Gastroesophageal sphincter (tissue), 4 donors: ENCODE results near the gene WDR38. TPM values are rescaled to one million over a fixed set of nuclear protein-coding genes. Genes with fewer than 3 reads are reported as not detected.

Experiments
- ATAC-seq: fragments of 150-250 bp; one replicate; pipeline ENCODE4 v1.9.1; 2016; ENCODE audit warnings: mild to moderate bottlenecking, moderate library complexity
- H3K27ac ChIP-seq, 4 donors: fragments of 200-600 bp; sonication (generic) in 3 of 4; 1 replicate in 3 of 4; 2 replicates in 1 of 4; pipeline ENCODE4 v1.5.1; 2016 to 2019
- H3K27me3 ChIP-seq: fragments of 200-600 bp; sonication (generic); one replicate; pipeline ENCODE4 v1.5.1; 2019
- H3K36me3 ChIP-seq, 2 donors: fragments of 200-600 bp; sonication (generic); one replicate each; pipeline ENCODE4 v1.5.1; 2019; ENCODE audit warnings: control low read depth in 1 of 2
- H3K4me1 ChIP-seq, 3 donors: fragments of 200-600 bp; sonication (generic); 1 replicate in 2 of 3; 2 replicates in 1 of 3; pipeline ENCODE4 v1.5.1; 2016 to 2019; ENCODE audit warnings: control low read depth in 2 of 3
- H3K4me3 ChIP-seq, 2 donors: fragments of 200-600 bp; sonication (generic); one replicate each; pipeline ENCODE4 v1.5.1; 2019; ENCODE audit warnings: mild to moderate bottlenecking in 1 of 2, moderate library complexity in 1 of 2
- H3K9me3 ChIP-seq, 3 donors: fragments of 200-600 bp; sonication (generic); one replicate each; pipeline ENCODE4 v1.5.1; 2017 to 2019; ENCODE audit warnings: control low read depth in 2 of 3
- CTCF ChIP-seq, 4 experiments: fragments of 200-600 bp in 2 of 4; fragments of 450-650 bp in 2 of 4; sonication (generic) in 1 of 4; IDR thresholded peaks; one replicate each; pipeline ENCODE4 v1.5.1; 2017 to 2019; ENCODE audit warnings: antibody characterized with exemption in 4 of 4, mild to moderate bottlenecking in 2 of 4, moderate library complexity in 2 of 4
- EP300 ChIP-seq: sonication (generic); formaldehyde crosslinking; IDR thresholded peaks from one replicate; pipeline ENCODE4 v1.6.1; 2017; ENCODE audit warnings: antibody characterized with exemption, mild to moderate bottlenecking
- POLR2A ChIP-seq, 2 donors: fragments of 450-650 bp; IDR thresholded peaks; one replicate each; pipeline ENCODE4 v1.6.1; 2017; ENCODE audit warnings: antibody characterized with exemption in 2 of 2, mild to moderate bottlenecking in 2 of 2, moderate library complexity in 1 of 2
- POLR2AphosphoS5 ChIP-seq: sonication (generic); formaldehyde crosslinking; IDR thresholded peaks from one replicate; pipeline ENCODE4 v1.6.1; 2017; ENCODE audit warnings: antibody characterized with exemption
- WGBS, 2 donors: methylation state at CpG; one replicate each; pipeline ENCODE4 v1.1.5; 2018; ENCODE audit warnings: low coverage in 1 of 2; 5-methylcytosine and 5-hydroxymethylcytosine counted together
- total RNA-seq, 4 donors: library from RNA; depleted of rRNA; stranded (reverse); fragments of >200 nt; gene quantifications; one replicate each; pipeline ENCODE4 v1.1.0, GENCODE V29; 2016

The WDR38 gene
- total RNA-seq, 4 donors from 2014 or later: not detected

GRCh38 chr9:124868511-124869465, 15.5 kb downstream of the WDR38 start:
- H3K27ac ChIP-seq: peak overlapping the region; percentile 87 to 98 (median 96)
- WGBS, 2 donors: 0% methylated on average over 4 to 9 of the region's 101 CpGs
- peak overlapping the region; percentile 67 to 97 for H3K4me3 ChIP-seq
- H3K27me3 ChIP-seq: no peaks in the 10 kb centered on the region
- H3K9me3 ChIP-seq: no peaks in the 10 kb centered on the region
- TF ChIP-seq CTCF (IDR thresholded peaks at IDR 0.05): peak in 1 of 4 experiments; percentile 3
- TF ChIP-seq POLR2AphosphoS5: peak; percentile 95
- TF ChIP-seq EP300: no peak
- TF ChIP-seq POLR2A (IDR thresholded peaks at IDR 0.05): peak; percentile 87 to 89
- H3K4me1 ChIP-seq: peaks cover 3 to 57% (median 37%) of the 10 kb centered on the region in 3 donors
- peaks cover 0 to 6% of the 10 kb centered on the region in 2 donors for H3K36me3 ChIP-seq
- ATAC-seq: peak; percentile 96

GRCh38 chr9:124869466-124869985, 16.3 kb downstream of the WDR38 start:
- Histone ChIP-seq H3K4me1 (peaks cover 3 to 62% (median 37%) of the 10 kb centered on the region in 3 donors), H3K4me3 (peak overlapping the region; percentile 67 to 97), H3K9me3 (no peaks in the 10 kb centered on the region), H3K27me3 (no peaks in the 10 kb centered on the region), H3K27ac (peak overlapping the region; percentile 87 to 98 (median 96)), H3K36me3 (peaks cover 0 to 13% of the 10 kb centered on the region in 2 donors)
- 7% methylated on average over 3 of the region's 41 CpGs; no CpG with 5 or more reads in 1 of the 2 donors for WGBS, 2 donors
- peak; percentile 6 for ATAC-seq
- TF ChIP-seq POLR2A (IDR thresholded peaks at IDR 0.05) (no peak), CTCF (IDR thresholded peaks at IDR 0.05) (no peak)

- peak; percentile 48 for TF ChIP-seq POLR2AphosphoS5
- TF ChIP-seq EP300: no peak
- Histone ChIP-seq H3K4me3 (peak overlapping the region; percentile 67 to 97), H3K36me3 (peaks cover 0 to 19% of the 10 kb centered on the region in 2 donors), H3K27ac (peak overlapping the region; percentile 87 to 98 (median 96)), H3K4me1 (peaks cover 3 to 62% (median 37%) of the 10 kb centered on the region in 3 donors), H3K9me3 (no peaks in the 10 kb centered on the region), H3K27me3 (no peaks in the 10 kb centered on the region)
- no peak for ATAC-seq
- WGBS, 2 donors: 5 to 6% methylated on average over 3 to 7 of the region's 12 CpGs
Measured at GRCh38 chr9:124869986-124870560, 16.8 kb downstream of the WDR38 start.

GRCh38 chr9:124870723-124871122, 17.5 kb downstream of the WDR38 start:
- WGBS, 2 donors: 41 to 52% methylated on average over 2 to 3 of the region's 6 CpGs

More at GRCh38 chr9:124870723-124871122, 17.5 kb downstream of the WDR38 start:
- no peak for TF ChIP-seq CTCF (IDR thresholded peaks at IDR 0.05)
- TF ChIP-seq POLR2AphosphoS5: no peak
- TF ChIP-seq EP300: no peak
- no peak for TF ChIP-seq POLR2A (IDR thresholded peaks at IDR 0.05)
- peak overlapping the region in 3 of 4 donors; percentile 94 to 98 (median 97) for H3K27ac ChIP-seq
- no peaks in the 10 kb centered on the region for H3K9me3 ChIP-seq
- ATAC-seq: no peak
- peak overlapping the region in 1 of 2 donors; percentile 97 for H3K4me3 ChIP-seq
- peaks cover 0 to 25% of the 10 kb centered on the region in 2 donors for H3K36me3 ChIP-seq
- no peaks in the 10 kb centered on the region for H3K27me3 ChIP-seq
- H3K4me1 ChIP-seq: peaks cover 3 to 62% (median 37%) of the 10 kb centered on the region in 3 donors
